Measurements from ENCODE around the gene FADS3.

DNA sequence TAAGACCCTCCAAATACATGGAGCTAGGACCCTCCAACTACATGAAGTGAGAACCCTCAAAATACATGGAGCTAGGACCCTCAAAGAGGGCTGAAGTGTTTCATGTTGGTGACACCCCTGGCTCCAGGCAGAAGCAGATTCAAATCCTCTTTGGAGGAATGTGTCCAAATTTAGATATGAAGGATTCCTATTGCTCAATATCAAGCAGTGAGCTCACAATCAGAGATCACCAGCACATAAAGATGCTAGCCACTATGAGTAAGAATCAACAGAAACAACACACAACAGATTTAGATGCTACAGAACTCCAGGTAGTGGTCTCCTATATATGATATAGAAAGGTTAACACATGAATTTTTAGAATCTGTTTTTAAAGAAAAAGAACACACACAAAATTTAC lies 37.3 kb upstream of the FADS3 start:
- TF ChIP-seq, protein P1, sequence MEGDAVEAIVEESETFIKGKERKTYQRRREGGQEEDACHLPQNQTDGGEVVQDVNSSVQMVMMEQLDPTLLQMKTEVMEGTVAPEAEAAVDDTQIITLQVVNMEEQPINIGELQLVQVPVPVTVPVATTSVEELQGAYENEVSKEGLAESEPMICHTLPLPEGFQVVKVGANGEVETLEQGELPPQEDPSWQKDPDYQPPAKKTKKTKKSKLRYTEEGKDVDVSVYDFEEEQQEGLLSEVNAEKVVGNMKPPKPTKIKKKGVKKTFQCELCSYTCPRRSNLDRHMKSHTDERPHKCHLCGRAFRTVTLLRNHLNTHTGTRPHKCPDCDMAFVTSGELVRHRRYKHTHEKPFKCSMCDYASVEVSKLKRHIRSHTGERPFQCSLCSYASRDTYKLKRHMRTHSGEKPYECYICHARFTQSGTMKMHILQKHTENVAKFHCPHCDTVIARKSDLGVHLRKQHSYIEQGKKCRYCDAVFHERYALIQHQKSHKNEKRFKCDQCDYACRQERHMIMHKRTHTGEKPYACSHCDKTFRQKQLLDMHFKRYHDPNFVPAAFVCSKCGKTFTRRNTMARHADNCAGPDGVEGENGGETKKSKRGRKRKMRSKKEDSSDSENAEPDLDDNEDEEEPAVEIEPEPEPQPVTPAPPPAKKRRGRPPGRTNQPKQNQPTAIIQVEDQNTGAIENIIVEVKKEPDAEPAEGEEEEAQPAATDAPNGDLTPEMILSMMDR (IDR thresholded peaks at IDR 0.05) = no peak
- TF ChIP-seq POLR2A (IDR thresholded peaks at IDR 0.05) (no peak), EP300 (IDR thresholded peaks at IDR 0.05) (no peak)

All from upper lobe of left lung (tissue), 4 donors.